ENCODE measurements around the gene PRKAG2. TPM values are rescaled to one million over a fixed set of nuclear protein-coding genes. Genes with fewer than 3 reads are reported as not detected.
A peak's percentile ranks its signal among the peaks of the same experiment; 100 is the strongest.

PRKAG2 gene
- total and polyA plus RNA-seq, 2 of the 8 experiments (the other 6 are each of a cell fraction or from before 2014, with no cell fraction given) = 7.5 to 18.1 TPM

- H4K20me1 ChIP-seq (replicated peaks in 1 of 2; ENCODE audit: control insufficient read depth in 1 of 2, insufficient read depth in 2 of 2, low read length in 2 of 2) = peaks cover 0 to 3% of the 10 kb centered on the region in 2 experiments
- H4K91ac ChIP-seq (replicated peaks; ENCODE audit: insufficient read length, low read length) = no peak overlapping the region
- no peak overlapping the region for H2BK120ac ChIP-seq (replicated peaks; ENCODE audit: low read depth, low read length)
- TF ChIP-seq SUZ12 (IDR thresholded peaks at IDR 0.05; ENCODE audit: low read length) (no peak), TEAD4 (IDR thresholded peaks at IDR 0.05; ENCODE audit: low read depth, low read length) (peak; percentile 63), CREB1 (IDR thresholded peaks at IDR 0.05) (no peak), POLR2A (IDR thresholded peaks at IDR 0.05; ENCODE audit: control extremely low read depth in 1 of 2, low read depth in 2 of 2, low read length in 2 of 2) (no peak)
- TF ChIP-seq, protein P1, sequence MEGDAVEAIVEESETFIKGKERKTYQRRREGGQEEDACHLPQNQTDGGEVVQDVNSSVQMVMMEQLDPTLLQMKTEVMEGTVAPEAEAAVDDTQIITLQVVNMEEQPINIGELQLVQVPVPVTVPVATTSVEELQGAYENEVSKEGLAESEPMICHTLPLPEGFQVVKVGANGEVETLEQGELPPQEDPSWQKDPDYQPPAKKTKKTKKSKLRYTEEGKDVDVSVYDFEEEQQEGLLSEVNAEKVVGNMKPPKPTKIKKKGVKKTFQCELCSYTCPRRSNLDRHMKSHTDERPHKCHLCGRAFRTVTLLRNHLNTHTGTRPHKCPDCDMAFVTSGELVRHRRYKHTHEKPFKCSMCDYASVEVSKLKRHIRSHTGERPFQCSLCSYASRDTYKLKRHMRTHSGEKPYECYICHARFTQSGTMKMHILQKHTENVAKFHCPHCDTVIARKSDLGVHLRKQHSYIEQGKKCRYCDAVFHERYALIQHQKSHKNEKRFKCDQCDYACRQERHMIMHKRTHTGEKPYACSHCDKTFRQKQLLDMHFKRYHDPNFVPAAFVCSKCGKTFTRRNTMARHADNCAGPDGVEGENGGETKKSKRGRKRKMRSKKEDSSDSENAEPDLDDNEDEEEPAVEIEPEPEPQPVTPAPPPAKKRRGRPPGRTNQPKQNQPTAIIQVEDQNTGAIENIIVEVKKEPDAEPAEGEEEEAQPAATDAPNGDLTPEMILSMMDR (IDR thresholded peaks at IDR 0.05; ENCODE audit: control extremely low read depth in 1 of 3, insufficient read depth in 1 of 3, low read depth in 1 of 3, low read length in 3 of 3) = peak in 1 of 3 experiments; percentile 16; a peak in 1 of 4 replicates
- H3K4me1 ChIP-seq (replicated peaks in 1 of 4; ENCODE audit: control insufficient read depth in 3 of 4, insufficient read depth in 4 of 4, low read length in 3 of 4) = peaks cover 0 to 3% (median 0%) of the 10 kb centered on the region in 4 experiments; a peak in 1 of 7 replicates
- no peak overlapping the region for H2AFZ ChIP-seq (ENCODE audit: low read length)
- no peaks in the 10 kb centered on the region for H3K79me1 ChIP-seq (ENCODE audit: low read depth, low read length)
- FAIRE-seq (no peak), DNase-seq (ENCODE audit: low read depth in 1 of 2, low spot score in 2 of 2) (no peak)
- H3K9me3 ChIP-seq (ENCODE audit: insufficient read depth in 2 of 2, low read depth in 1 of 2, low read length in 1 of 2) = no peaks in the 10 kb centered on the region
- H3K23me2 ChIP-seq (ENCODE audit: low read depth, low read length) = peaks cover 7% of the 10 kb centered on the region; the same call in 1 of the 2 replicates
- H3K27ac ChIP-seq (ENCODE audit: low read depth, low read length) = no peak overlapping the region
- no peak overlapping the region for H2BK20ac ChIP-seq (ENCODE audit: low read length)
- H3K27me3 ChIP-seq (replicated peaks in 1 of 4; ENCODE audit: control insufficient read depth in 3 of 4, extremely low read depth in 1 of 4, insufficient read depth in 3 of 4, low read length in 3 of 4) = no peaks in the 10 kb centered on the region
- no peak overlapping the region for H2BK15ac ChIP-seq (ENCODE audit: low read length)
- H2AK5ac ChIP-seq (ENCODE audit: low read depth, low read length) = no peak overlapping the region
- H3K23ac ChIP-seq (ENCODE audit: insufficient read length) = no peak overlapping the region
- H3K9ac ChIP-seq (replicated peaks in 1 of 4; ENCODE audit: extremely low read depth in 1 of 4, low read depth in 3 of 4, low read length in 3 of 4) = no peak overlapping the region
- H3K4me3 ChIP-seq (ENCODE audit: extremely low read depth in 1 of 4, insufficient read depth in 2 of 4, low read depth in 3 of 4, low read length in 4 of 4) = no peak overlapping the region
- no peak overlapping the region for H3K14ac ChIP-seq (ENCODE audit: insufficient read length)
- no peak overlapping the region for H4K5ac ChIP-seq (ENCODE audit: insufficient read length, low read depth, low read length)
- no peaks in the 10 kb centered on the region for H3K36me3 ChIP-seq (ENCODE audit: control insufficient read depth in 2 of 4, insufficient read depth in 4 of 4, low read length in 3 of 4)
- ChIA-PET CTCF (ENCODE audit: partially characterized antibody) (interaction anchor here (0.6 kb wide), 1 partner anchor 23 kb away, joined by 3 read pairs; no protein-coding TSS in a partner anchor), POLR2A (ENCODE audit: partially characterized antibody) (interaction anchor here (0.7 kb wide), 1 partner anchor 36 kb away, joined by 3 read pairs; no protein-coding TSS in a partner anchor)
- no peak overlapping the region for H3K4ac ChIP-seq (replicated peaks; ENCODE audit: insufficient read length, low read depth, low read length)
- H2BK5ac ChIP-seq (ENCODE audit: low read depth, low read length) = no peak overlapping the region
- no peak overlapping the region for H2BK12ac ChIP-seq (ENCODE audit: low read depth, low read length)
- no peak overlapping the region for H3K56ac ChIP-seq (replicated peaks; ENCODE audit: insufficient read length, low read depth, low read length)
- H3K4me2 ChIP-seq (ENCODE audit: insufficient read depth in 1 of 2, low read depth in 2 of 2, low read length in 2 of 2) = no peak overlapping the region
- WGBS, 2 experiments (ENCODE audit: extremely low coverage in 1 of 2, insufficient coverage in 1 of 2, insufficient read length in 1 of 2, insufficient replicate concordance in 2 of 2, low coverage in 1 of 2, low lambda C conversion rate in 2 of 2, missing lambda C conversion rate in 1 of 2) = 88% methylated on average over 14 of the region's 14 CpGs; no CpG with 5 or more reads in 1 of the 2 experiments
- no peaks in the 10 kb centered on the region for H3K79me2 ChIP-seq (ENCODE audit: control insufficient read depth in 1 of 2, insufficient read depth in 2 of 2, low read length in 2 of 2)
- no peak overlapping the region; the same call in 1 of the 2 replicates for H4K8ac ChIP-seq (ENCODE audit: extremely low read depth, insufficient read depth, low read length)
- H3K18ac ChIP-seq (ENCODE audit: extremely low read depth, low read length) = no peak overlapping the region
These were observed 20.8 kb downstream of the PRKAG2 start for GRCh38 chr7:151856098-151856497.

Data from H1 (cell line).